Stimulated activated CD8-positive, alpha-beta memory T cell treated with anti-CD3 and anti-CD28 coated beads, Interleukin-4, amount 100 ng/mL, for 24 hours (primary cell): Measurements from ENCODE around the gene ABHD1.

Experiments
- DNase-seq: peaks from one replicate; pipeline ENCODE4 v3.0.0-alpha.2; 2020; ENCODE audit warnings: low read depth

The ABHD1 gene

GRCh38 chr2:27136751-27137150 is 13.1 kb downstream of the ABHD1 start:
- DNase-seq = no peak

- DNase-seq = no peak
Observed at GRCh38 chr2:27137322-27137935, 13.8 kb downstream of the ABHD1 start.

- no peak for DNase-seq
Observed at GRCh38 chr2:27138111-27138510, 14.5 kb downstream of the ABHD1 start.

- DNase-seq = no peak
Observed at GRCh38 chr2:27139310-27139709, 15.7 kb downstream of the ABHD1 start, which contains the start of gene PRR30. TSS of gene PRR30 (minus strand) at chr2:27139410. CDS start at chr2:27138329, 1,081 bp downstream.

- DNase-seq = no peak
Observed at GRCh38 chr2:27143285-27143684, 19.7 kb downstream of the ABHD1 start.

DNA sequence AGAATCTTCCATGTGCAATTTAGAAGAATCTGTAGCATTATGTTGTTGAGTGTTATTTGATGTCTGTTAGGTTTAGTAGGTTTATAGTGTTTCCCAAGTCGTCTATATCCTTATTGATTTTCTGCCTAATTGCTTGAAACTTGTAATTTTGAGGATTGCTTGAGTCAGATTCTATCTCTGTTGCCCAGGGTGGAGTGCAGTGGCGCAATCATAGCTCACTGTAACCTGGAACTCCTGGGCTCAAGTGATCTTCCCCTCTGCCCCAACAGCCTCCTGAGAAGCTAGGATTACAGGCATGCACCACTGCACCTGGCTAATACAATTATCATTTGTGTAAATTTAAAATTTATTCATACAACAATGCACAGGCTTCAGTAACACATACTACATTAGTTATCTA is 22.1 kb downstream of the ABHD1 start:
- DNase-seq = no peak

DNA sequence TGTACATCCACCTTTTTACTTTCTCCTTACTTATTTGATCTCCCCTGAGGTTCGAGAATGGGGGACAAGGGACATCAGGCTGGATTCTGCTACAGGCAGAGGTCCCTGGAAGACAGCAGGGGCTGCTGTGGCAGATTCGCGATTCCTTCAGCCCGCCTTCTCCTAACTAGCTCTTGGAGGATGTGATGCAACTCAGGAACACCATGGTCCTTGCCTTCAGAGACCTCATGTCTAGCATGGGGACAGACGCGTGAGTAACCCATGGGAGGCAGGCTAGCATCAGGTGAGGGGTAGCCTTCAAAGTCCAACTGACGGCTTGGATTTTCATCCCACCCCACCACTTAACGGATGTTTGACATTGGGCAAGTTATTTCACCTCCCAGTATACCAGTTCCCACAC is 24.3 kb downstream of the ABHD1 start:
- no peak for DNase-seq

- DNase-seq = no peak
Observed at GRCh38 chr2:27148801-27149439, 25.3 kb downstream of the ABHD1 start, which contains the start of gene TCF23. TSS of gene TCF23 (plus strand) at chr2:27149004. CDS start at chr2:27149134, 130 bp downstream.

DNA sequence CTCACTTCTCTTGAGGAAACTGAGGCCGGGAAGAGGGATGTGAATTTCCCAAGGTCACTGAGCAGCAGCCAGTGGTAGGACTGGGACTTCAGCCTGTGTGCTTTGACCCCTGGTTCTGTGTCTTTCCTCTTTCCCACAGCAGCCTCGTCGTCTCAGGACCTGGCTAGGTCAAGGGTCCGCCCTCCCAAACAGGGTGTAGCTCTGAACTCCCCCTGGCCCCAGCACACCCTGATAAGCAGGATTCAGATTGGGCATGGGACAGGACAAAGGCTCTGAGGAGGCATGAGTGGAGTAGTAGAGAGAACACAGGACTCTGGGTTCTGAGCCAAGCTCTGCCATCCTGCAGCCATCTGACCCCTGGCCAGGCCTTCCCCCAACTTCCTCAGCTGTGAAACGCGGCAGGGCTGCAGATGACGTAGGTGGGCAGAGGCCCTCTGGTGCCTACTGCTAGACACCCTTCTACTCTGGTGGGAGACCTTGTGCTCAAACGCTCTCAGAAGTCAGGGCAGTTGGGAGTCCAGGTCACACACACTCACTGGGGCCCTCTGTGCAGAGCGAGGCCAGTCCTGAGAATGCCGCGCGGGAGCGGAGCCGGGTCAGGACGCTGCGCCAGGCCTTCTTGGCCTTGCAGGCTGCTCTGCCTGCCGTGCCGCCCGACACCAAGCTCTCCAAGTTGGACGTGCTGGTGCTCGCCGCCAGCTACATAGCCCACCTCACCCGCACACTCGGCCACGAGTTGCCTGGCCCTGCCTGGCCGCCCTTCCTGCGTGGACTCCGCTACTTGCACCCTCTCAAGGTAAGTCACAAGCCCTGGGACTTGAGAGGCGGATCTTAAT is 26.2 kb downstream of the ABHD1 start:
- DNase-seq = no peak

- DNase-seq = no peak
Observed at GRCh38 chr2:27150639-27151230, 27.1 kb downstream of the ABHD1 start.

GRCh38 chr2:27152102-27152795 is 28.6 kb downstream of the ABHD1 start:
- no peak for DNase-seq

DNA sequence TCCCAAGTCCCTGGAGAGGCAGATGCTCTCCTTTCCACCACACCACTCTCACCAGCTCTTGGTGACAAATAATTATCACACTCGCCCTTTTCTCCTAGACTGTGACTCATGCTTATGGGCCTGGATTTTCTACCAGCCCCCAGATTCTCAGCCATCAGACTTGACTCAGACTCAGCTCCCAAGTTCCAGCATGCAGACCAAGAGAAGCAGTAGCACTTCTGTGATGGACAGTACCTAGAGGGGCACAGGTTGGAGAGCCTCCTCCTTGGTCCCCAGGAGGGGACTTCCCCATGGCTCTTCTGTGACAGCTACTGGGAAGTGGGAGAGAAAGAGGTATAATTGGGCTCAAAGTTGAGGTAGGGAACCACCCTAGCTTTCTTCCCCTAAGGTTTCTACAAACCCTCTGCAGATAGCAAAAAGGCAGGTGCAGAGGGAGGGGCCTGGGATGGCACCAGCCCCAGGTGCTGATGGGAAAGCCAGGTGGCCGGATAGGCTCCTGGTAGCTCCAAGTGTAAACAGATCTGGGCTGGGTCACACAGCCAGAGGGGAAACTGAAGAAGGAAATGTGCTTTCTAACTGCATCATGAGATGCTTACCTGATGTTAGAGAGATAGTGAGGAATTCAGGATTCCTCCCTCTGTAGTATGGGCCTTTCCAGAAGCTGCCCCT is 29.3 kb downstream of the ABHD1 start:
- no peak for DNase-seq

DNA sequence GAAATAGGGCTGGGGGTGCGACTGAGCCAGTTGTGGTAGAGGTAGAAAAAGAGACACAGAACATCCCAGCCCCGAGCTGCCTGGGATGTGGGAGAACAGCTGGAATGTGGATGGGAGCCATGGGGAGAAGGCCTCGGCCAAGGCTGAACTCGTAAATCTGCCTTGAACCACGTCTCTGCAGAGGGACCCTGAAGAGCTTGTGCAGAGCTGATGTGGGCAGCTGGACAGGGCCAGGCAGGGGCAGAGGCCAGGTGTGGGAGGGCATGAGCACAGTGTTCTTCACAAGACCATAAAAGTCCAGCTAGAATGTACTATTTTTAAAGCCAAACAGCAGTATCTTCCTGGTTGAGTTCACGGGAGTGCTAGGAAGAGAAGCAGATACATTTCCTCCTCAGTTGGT is 30.9 kb downstream of the ABHD1 start:
- no peak for DNase-seq

DNA sequence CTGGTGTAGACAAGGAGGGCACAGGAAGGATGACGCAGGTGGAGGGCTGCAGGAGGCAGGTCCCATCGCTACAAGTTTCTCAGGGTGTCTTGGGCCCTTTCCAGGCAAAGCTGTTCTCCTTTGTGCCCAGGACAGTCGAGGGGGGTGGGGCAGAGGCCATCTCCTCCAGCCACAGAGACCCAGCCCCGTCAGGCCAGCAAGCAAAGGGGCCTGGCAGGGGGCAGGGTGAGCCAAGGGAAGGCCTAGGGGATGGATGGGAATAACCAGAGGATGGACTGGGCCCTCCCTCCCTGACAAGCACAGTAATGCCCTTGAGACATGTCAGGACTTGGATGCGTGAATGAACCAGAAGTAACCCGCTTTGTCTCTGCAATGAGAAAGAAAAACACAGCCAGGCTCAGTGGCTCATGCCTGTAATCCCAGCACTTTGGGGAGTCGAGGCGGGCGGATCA is 31.5 kb downstream of the ABHD1 start:
- DNase-seq = no peak

GRCh38 chr2:27158468-27158867 is 34.9 kb downstream of the ABHD1 start:
- no peak for DNase-seq

DNA sequence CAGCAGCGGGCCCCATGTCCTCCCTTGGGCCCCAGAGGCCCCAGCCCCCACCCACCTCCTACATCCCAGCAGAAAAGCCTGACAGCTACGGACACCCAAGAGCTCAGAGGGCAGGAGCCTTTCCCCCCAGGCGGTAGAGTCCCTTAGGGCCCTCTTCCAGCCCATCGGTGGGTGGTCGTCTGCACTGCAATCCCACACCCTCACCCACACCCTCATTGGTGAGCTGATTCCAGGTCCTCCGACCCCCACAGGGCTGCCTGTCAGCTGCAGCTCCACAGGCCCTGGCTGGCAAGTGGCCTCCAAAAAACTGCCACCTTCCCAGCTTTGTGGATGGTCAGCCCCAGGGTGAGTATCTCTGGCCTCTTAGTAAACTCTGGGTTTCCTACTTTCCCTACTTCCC is 35.7 kb downstream of the ABHD1 start:
- DNase-seq = no peak

GRCh38 chr2:27160191-27160590 is 36.6 kb downstream of the ABHD1 start:
- no peak for DNase-seq

GRCh38 chr2:27162151-27163121 is 38.8 kb downstream of the ABHD1 start:
- no peak for DNase-seq

DNA sequence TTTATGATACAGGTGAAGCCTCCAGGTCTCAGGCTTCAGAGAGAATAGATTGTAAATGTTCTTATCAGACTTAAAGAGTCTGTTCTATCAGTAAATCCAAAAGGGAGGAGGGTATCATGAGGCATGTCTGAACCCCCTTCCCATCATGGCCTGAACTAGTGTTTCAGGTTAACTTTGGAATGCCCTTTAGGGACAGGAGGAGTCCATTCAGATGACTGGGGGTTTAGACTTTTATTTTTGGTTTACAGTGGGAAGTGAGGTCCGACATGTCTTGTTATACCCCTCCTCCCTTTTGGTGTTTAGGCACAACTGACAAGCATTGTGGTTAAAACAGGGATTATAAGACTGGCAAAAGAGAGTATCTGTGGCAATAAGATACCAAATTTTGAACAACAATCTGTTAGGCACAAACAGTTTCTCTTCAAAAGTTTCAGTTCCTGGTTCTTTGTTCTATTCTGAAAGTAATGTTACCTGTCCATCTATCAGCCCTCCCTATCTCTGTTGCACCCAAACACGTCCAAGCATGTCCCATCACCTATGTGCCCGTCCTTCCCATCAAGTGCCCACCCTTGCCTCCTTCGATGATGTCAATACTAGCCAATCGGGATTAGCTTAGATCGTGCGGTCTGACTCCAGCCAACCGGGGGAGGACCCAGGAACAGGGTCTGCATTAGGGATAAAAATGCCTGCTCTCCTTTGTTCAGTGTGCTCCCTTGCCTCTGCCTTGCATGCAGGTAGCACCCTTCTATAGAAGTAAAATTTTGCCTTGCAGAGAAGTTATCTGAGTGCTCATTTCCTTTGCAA is 41.5 kb downstream of the ABHD1 start:
- no peak for DNase-seq
